ENCODE measurements around the gene BPIFA1.

The BPIFA1 gene

GRCh38 chr20:33285861-33286495, 50.2 kb downstream of the BPIFA1 start:
- no peak overlapping the region for H3K4me3 ChIP-seq (ENCODE audit: low read length)
- no peak for TF ChIP-seq CTCF (IDR thresholded peaks at IDR 0.05; ENCODE audit: insufficient read depth, low read depth, low read length, missing control alignments)
- DNase-seq (ENCODE audit: low read depth) = no peak

GRCh38 chr20:33287884-33288283, 52.1 kb downstream of the BPIFA1 start:
- TF ChIP-seq CTCF (IDR thresholded peaks at IDR 0.05; ENCODE audit: insufficient read depth, low read depth, low read length, missing control alignments) = no peak
- H3K4me3 ChIP-seq (ENCODE audit: low read length) = no peak overlapping the region
- no peak for DNase-seq (ENCODE audit: low read depth)

- DNase-seq (ENCODE audit: low read depth) = no peak
- H3K4me3 ChIP-seq (ENCODE audit: low read length) = no peak overlapping the region
- TF ChIP-seq CTCF (IDR thresholded peaks at IDR 0.05; ENCODE audit: insufficient read depth, low read depth, low read length, missing control alignments) = no peak
Observed at GRCh38 chr20:33290852-33291251, 55.1 kb downstream of the BPIFA1 start.

- no peak for TF ChIP-seq CTCF (IDR thresholded peaks at IDR 0.05; ENCODE audit: insufficient read depth, low read depth, low read length, missing control alignments)
Observed at GRCh38 chr20:33291416-33291815, 55.6 kb downstream of the BPIFA1 start.

GRCh38 chr20:33291830-33292355, 56.1 kb downstream of the BPIFA1 start:
- H3K4me3 ChIP-seq (ENCODE audit: low read length) = no peak overlapping the region
- TF ChIP-seq CTCF (IDR thresholded peaks at IDR 0.05; ENCODE audit: insufficient read depth, low read depth, low read length, missing control alignments) = peak; percentile 93
- peak; percentile 22 for DNase-seq (ENCODE audit: low read depth)

More at GRCh38 chr20:33291416-33291815, 55.6 kb downstream of the BPIFA1 start:
- no peak for DNase-seq (ENCODE audit: low read depth)
- no peak overlapping the region for H3K4me3 ChIP-seq (ENCODE audit: low read length)

Data from epithelial cell of esophagus (primary cell).